Left ventricle myocardium superior (tissue), 1 donor: ENCODE data around the gene C2CD2L. TPM values are rescaled to one million over a fixed set of nuclear protein-coding genes. Genes with fewer than 3 reads are reported as not detected.
"Not testable (repeated sequence)": the region's sequence is repeated elsewhere in the genome, so short reads cannot be mapped to it uniquely, and the experiment has no call there.

Experiments
- ATAC-seq: fragments of 200-7000 bp; cut with Tn5 transposase; one replicate; pipeline ENCODE4 v1.9.1; 2020; ENCODE audit warnings: mild to moderate bottlenecking, moderate library complexity
- DNase-seq: peaks from one replicate; pipeline ENCODE4 v3.0.0-alpha.2; 2020
- intact Hi-C: fragments of 100-400 bp; cut with micrococcal nuclease; formaldehyde crosslinking; loops from one replicate; pipeline ENCODE4 v1.11.0; 2022
- total RNA-seq: library from RNA; stranded (reverse); fragmentation: NEBNext Ultra II Directional; extraction: Animal tissue kit (Norgen Biotek cat#: 25700); gene quantifications from one replicate; pipeline ENCODE4 v1.2.1, GENCODE V29; 2021
- donor health status: DM: no; HTN: yes; CAD: no; lungs with severe emphysema.

The C2CD2L gene
- total RNA-seq, 1 donor from 2014 or later, result 9.6 TPM

- intact Hi-C loops, ATAC-seq, DNase-seq: not testable (repeated sequence)
Measured at GRCh38 chr11:119167077-119167458, 59.9 kb downstream of the C2CD2L start.

DNA sequence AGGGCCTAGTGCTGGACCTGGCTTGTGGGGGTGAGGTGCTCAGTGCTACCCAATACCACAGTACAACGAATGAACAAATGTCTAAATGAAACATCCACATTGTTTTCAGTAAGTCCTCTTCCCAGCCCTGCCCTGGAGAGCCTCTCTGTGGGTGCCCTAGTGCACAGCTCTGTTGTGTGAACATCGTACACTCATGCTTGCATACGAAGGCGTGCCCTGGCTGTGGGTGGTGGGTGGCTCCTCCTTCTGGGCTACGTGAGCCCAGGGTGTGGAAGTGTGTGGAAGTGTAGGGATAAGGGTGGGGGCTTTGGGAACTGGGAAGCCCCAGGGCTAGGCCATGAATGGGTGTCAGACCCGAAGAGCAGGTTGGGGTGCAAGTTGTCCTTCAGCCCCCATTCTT lies 60.8 kb downstream of the C2CD2L start:
- ATAC-seq (no peak), DNase-seq (no peak)
- intact Hi-C loops, result no loop called here

Other genes with a start within 250 kb of the C2CD2L start
- gene CXCR5, start 223.5 kb upstream of the C2CD2L start, total RNA-seq, result not detected
- gene BCL9L, start 181.4 kb upstream of the C2CD2L start, total RNA-seq, result 44.7 TPM
- not detected for gene UPK2, start 151.0 kb upstream of the C2CD2L start, total RNA-seq
- gene FOXR1, start 135.6 kb upstream of the C2CD2L start, total RNA-seq, result not detected
- gene CENATAC, start 109.2 kb upstream of the C2CD2L start, total RNA-seq, result 9.4 TPM
- gene RPS25, start 89.0 kb upstream of the C2CD2L start, total RNA-seq, result 813 TPM
- 30.4 TPM for gene TRAPPC4, start 88.6 kb upstream of the C2CD2L start, total RNA-seq
- gene SLC37A4, start 76.5 kb upstream of the C2CD2L start, total RNA-seq, result 8.1 TPM
- 64.0 TPM for gene HYOU1, start 50.1 kb upstream of the C2CD2L start, total RNA-seq
- gene VPS11, start 39.5 kb upstream of the C2CD2L start, total RNA-seq, result 23.0 TPM
- 24.9 TPM for gene HMBS, start 22.5 kb upstream of the C2CD2L start, total RNA-seq
- gene DPAGT1, start 5.5 kb upstream of the C2CD2L start, total RNA-seq, result 18.6 TPM
- gene HINFP, start 14.2 kb downstream of the C2CD2L start, total RNA-seq, result 12.8 TPM
- 1.1 TPM for gene ABCG4, start 41.7 kb downstream of the C2CD2L start, total RNA-seq
- 31.2 TPM for gene NLRX1, start 61.4 kb downstream of the C2CD2L start, total RNA-seq
- 1.1 TPM for gene NHERF4, start 78.1 kb downstream of the C2CD2L start, total RNA-seq
- gene CBL, start 99.0 kb downstream of the C2CD2L start, total RNA-seq, result 7.1 TPM
- 44.7 TPM for gene MCAM, start 209.8 kb downstream of the C2CD2L start, total RNA-seq
- 13.2 TPM for gene RNF26, start 227.2 kb downstream of the C2CD2L start, total RNA-seq
- gene C1QTNF5, start 233.5 kb downstream of the C2CD2L start, total RNA-seq, result 14.4 TPM
- not detected for gene MFRP, start 239.4 kb downstream of the C2CD2L start, total RNA-seq